ENCODE results near the gene LIPE. TPM values are rescaled to one million over a fixed set of nuclear protein-coding genes. Genes with fewer than 3 reads are reported as not detected.

Gene LIPE
- total RNA-seq, 4 donors from 2014 or later = 3.6 to 10.6 (median 5.9) TPM

GRCh38 chr19:42423462-42424344 lies 3.5 kb downstream of the LIPE start:
- Histone ChIP-seq H3K9me3 (no peaks in the 10 kb centered on the region), H3K4me1 (peaks cover 36 to 45% (median 43%) of the 10 kb centered on the region in 4 donors), H3K27ac (replicated peaks in 1 of 4) (peak overlapping the region; percentile 63 to 81 (median 70)), H3K27me3 (no peaks in the 10 kb centered on the region), H3K4me3 (peak overlapping the region; percentile 62 to 83 (median 68)), H3K36me3 (no peaks in the 10 kb centered on the region)
- TF ChIP-seq POLR2AphosphoS5 (IDR thresholded peaks at IDR 0.05) = peak; percentile 45 to 74
- no peak for TF ChIP-seq POLR2A (IDR thresholded peaks at IDR 0.05; ENCODE audit: low read depth)
- 20% methylated on average over 28 of the region's 65 CpGs for WGBS
- DNase-seq (ENCODE audit: extremely low spot score) = peak; percentile 96
- intact Hi-C loops (cut with DNase I) = no loop called here

- H3K4me1 ChIP-seq = peaks cover 36 to 45% (median 43%) of the 10 kb centered on the region in 4 donors
- H3K27me3 ChIP-seq = no peaks in the 10 kb centered on the region
- TF ChIP-seq POLR2A (IDR thresholded peaks at IDR 0.05; ENCODE audit: low read depth) (no peak), EP300 (IDR thresholded peaks at IDR 0.05) (no peak), POLR2AphosphoS5 (IDR thresholded peaks at IDR 0.05) (no peak)
- TF ChIP-seq, protein P1, sequence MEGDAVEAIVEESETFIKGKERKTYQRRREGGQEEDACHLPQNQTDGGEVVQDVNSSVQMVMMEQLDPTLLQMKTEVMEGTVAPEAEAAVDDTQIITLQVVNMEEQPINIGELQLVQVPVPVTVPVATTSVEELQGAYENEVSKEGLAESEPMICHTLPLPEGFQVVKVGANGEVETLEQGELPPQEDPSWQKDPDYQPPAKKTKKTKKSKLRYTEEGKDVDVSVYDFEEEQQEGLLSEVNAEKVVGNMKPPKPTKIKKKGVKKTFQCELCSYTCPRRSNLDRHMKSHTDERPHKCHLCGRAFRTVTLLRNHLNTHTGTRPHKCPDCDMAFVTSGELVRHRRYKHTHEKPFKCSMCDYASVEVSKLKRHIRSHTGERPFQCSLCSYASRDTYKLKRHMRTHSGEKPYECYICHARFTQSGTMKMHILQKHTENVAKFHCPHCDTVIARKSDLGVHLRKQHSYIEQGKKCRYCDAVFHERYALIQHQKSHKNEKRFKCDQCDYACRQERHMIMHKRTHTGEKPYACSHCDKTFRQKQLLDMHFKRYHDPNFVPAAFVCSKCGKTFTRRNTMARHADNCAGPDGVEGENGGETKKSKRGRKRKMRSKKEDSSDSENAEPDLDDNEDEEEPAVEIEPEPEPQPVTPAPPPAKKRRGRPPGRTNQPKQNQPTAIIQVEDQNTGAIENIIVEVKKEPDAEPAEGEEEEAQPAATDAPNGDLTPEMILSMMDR (IDR thresholded peaks at IDR 0.05) = no peak
- peaks cover 0 to 3% (median 0%) of the 10 kb centered on the region in 4 donors for H3K36me3 ChIP-seq
- intact Hi-C loops (cut with DNase I) = no loop called here
- peak overlapping the region; percentile 62 to 83 (median 68) for H3K4me3 ChIP-seq
- DNase-seq (ENCODE audit: extremely low spot score) = no peak
- no peaks in the 10 kb centered on the region for H3K9me3 ChIP-seq
- WGBS = 5% methylated on average over 7 of the region's 38 CpGs
- peak overlapping the region; percentile 63 to 81 (median 70) for H3K27ac ChIP-seq (replicated peaks in 1 of 4)
Observed at GRCh38 chr19:42422901-42423461, 4.2 kb downstream of the LIPE start.

- H3K36me3 ChIP-seq = peaks cover 0 to 4% (median 0%) of the 10 kb centered on the region in 4 donors
- no peak for DNase-seq (ENCODE audit: extremely low spot score)
- no peaks in the 10 kb centered on the region for H3K27me3 ChIP-seq
- 71% methylated on average over 16 of the region's 17 CpGs for WGBS
- intact Hi-C loops (cut with DNase I) = no loop called here
- TF ChIP-seq, protein P1 (IDR thresholded peaks at IDR 0.05) = no peak
- TF ChIP-seq POLR2AphosphoS5 (IDR thresholded peaks at IDR 0.05) = no peak
- peaks cover 36 to 45% (median 43%) of the 10 kb centered on the region in 4 donors for H3K4me1 ChIP-seq
- peak overlapping the region; percentile 63 to 81 (median 70) for H3K27ac ChIP-seq (replicated peaks in 1 of 4)
- H3K4me3 ChIP-seq = peak overlapping the region; percentile 62 to 83 (median 68)
- H3K9me3 ChIP-seq = no peaks in the 10 kb centered on the region
Observed at GRCh38 chr19:42422092-42422900, 4.9 kb downstream of the LIPE start.

GRCh38 chr19:42421591-42422031 lies 5.6 kb downstream of the LIPE start:
- Histone ChIP-seq H3K9me3 (no peaks in the 10 kb centered on the region), H3K4me1 (peaks cover 36 to 45% (median 43%) of the 10 kb centered on the region in 4 donors), H3K36me3 (peaks cover 0 to 4% (median 0%) of the 10 kb centered on the region in 4 donors), H3K4me3 (no peak overlapping the region), H3K27ac (replicated peaks in 1 of 4) (peak overlapping the region; percentile 30 to 81 (median 56)), H3K27me3 (no peaks in the 10 kb centered on the region)
- WGBS = 76% methylated on average over 7 of the region's 9 CpGs
- no peak for DNase-seq (ENCODE audit: extremely low spot score)
- intact Hi-C loops (cut with DNase I) = no loop called here
- TF ChIP-seq POLR2A (IDR thresholded peaks at IDR 0.05; ENCODE audit: low read depth) (no peak), POLR2AphosphoS5 (IDR thresholded peaks at IDR 0.05) (peak; percentile 38 to 44)

DNA sequence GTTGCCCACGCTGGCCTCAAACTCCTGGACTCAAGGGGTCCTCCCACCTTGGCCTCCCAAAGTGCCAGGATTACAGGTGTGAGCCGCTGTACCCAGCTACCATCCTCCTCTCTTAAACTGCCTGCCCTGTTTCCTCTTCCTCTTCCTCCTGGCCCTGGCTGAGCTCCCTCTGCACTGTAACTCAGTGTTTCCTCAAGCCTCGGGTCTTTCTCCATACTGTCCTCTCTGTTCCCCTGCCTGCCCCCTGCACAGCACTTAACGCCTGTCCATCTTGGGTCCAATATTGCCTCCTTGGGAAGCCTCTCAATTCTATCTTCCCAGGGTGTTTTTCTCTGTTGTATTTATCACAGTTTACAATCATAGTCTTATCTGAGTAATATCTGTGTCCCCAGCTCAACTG lies 6.1 kb downstream of the LIPE start:
- TF ChIP-seq EP300 (IDR thresholded peaks at IDR 0.05) (no peak), POLR2A (IDR thresholded peaks at IDR 0.05; ENCODE audit: low read depth) (no peak), POLR2AphosphoS5 (IDR thresholded peaks at IDR 0.05) (no peak)
- TF ChIP-seq, protein P1 (IDR thresholded peaks at IDR 0.05) = no peak
- H3K36me3 ChIP-seq = peaks cover 0 to 4% (median 0%) of the 10 kb centered on the region in 4 donors
- H3K27ac ChIP-seq (replicated peaks in 1 of 4) = peak overlapping the region; percentile 18 to 38 (median 33)
- H3K9me3 ChIP-seq = no peaks in the 10 kb centered on the region
- no peak for DNase-seq (ENCODE audit: extremely low spot score)
- peaks cover 36 to 45% (median 42%) of the 10 kb centered on the region in 4 donors for H3K4me1 ChIP-seq
- H3K27me3 ChIP-seq = no peaks in the 10 kb centered on the region
- intact Hi-C loops (cut with DNase I) = no loop called here
- no peak overlapping the region for H3K4me3 ChIP-seq
- WGBS = 83% methylated on average over 4 of the region's 4 CpGs
